ENCODE measurements around the gene SS18L1.

Gene SS18L1

GRCh38 chr20:62195736-62196135 lies 52.2 kb downstream of the SS18L1 start:
- DNase-seq (ENCODE audit: low spot score): no peak

- DNase-seq (ENCODE audit: low spot score): no peak
These were observed 52.7 kb downstream of the SS18L1 start for GRCh38 chr20:62196286-62196685.

GRCh38 chr20:62197311-62197710 lies 53.7 kb downstream of the SS18L1 start:
- DNase-seq (ENCODE audit: low spot score): no peak

GRCh38 chr20:62197801-62198200 lies 54.2 kb downstream of the SS18L1 start:
- DNase-seq (ENCODE audit: low spot score): no peak

GRCh38 chr20:62198496-62198895 lies 54.9 kb downstream of the SS18L1 start:
- DNase-seq (ENCODE audit: low spot score): no peak

GRCh38 chr20:62198931-62199330 lies 55.4 kb downstream of the SS18L1 start:
- no peak for DNase-seq (ENCODE audit: low spot score)

GRCh38 chr20:62200491-62201172 lies 57.1 kb downstream of the SS18L1 start:
- no peak for DNase-seq (ENCODE audit: low spot score)

- DNase-seq (ENCODE audit: low spot score): no peak
These were observed 57.9 kb downstream of the SS18L1 start for GRCh38 chr20:62201173-62202082.

- DNase-seq (ENCODE audit: low spot score): no peak
These were observed 58.5 kb downstream of the SS18L1 start for GRCh38 chr20:62202083-62202395.

GRCh38 chr20:62202676-62203377 lies 59.3 kb downstream of the SS18L1 start:
- DNase-seq (ENCODE audit: low spot score): no peak

- no peak for DNase-seq (ENCODE audit: low spot score)
These were observed 59.9 kb downstream of the SS18L1 start for GRCh38 chr20:62203378-62204030.

- DNase-seq (ENCODE audit: low spot score): no peak
These were observed 62.2 kb downstream of the SS18L1 start for GRCh38 chr20:62205618-62206387.

- no peak for DNase-seq (ENCODE audit: low spot score)
These were observed 62.8 kb downstream of the SS18L1 start for GRCh38 chr20:62206388-62206775.

- no peak for DNase-seq (ENCODE audit: low spot score)
These were observed 64.7 kb downstream of the SS18L1 start for GRCh38 chr20:62208061-62208794.

GRCh38 chr20:62208795-62209755 lies 65.5 kb downstream of the SS18L1 start:
- DNase-seq (ENCODE audit: low spot score): peak; percentile 60

- DNase-seq (ENCODE audit: low spot score): no peak
These were observed 66.4 kb downstream of the SS18L1 start for GRCh38 chr20:62209850-62210495.

GRCh38 chr20:62210496-62210855 lies 66.9 kb downstream of the SS18L1 start:
- DNase-seq (ENCODE audit: low spot score): no peak

- DNase-seq (ENCODE audit: low spot score): no peak
These were observed 67.6 kb downstream of the SS18L1 start for GRCh38 chr20:62211216-62211615.

- DNase-seq (ENCODE audit: low spot score): no peak
These were observed 68.3 kb downstream of the SS18L1 start for GRCh38 chr20:62211769-62212288.

Measured in HuH-7 (cell line).